HG03354 (cell line): ENCODE measurements around the gene EXOC6.
"Not testable (repeated sequence)": the region's sequence is repeated elsewhere in the genome, so short reads cannot be mapped to it uniquely, and the experiment has no call there.

Source experiments
- ATAC-seq: cut with Tn5 transposase; IDR thresholded peaks from one replicate; pipeline ENCODE4 v1.9.1; 2021; ENCODE audit warnings: mild to moderate bottlenecking; ENCODE audit not compliant: unreplicated experiment, poor library complexity, severe bottlenecking

EXOC6 gene

GRCh38 chr10:92929896-92930295, 81.6 kb downstream of the EXOC6 start:
- no peak for ATAC-seq

- no peak for ATAC-seq
Observed at GRCh38 chr10:92931597-92931996, 83.3 kb downstream of the EXOC6 start.

GRCh38 chr10:92937876-92938275, 89.6 kb downstream of the EXOC6 start:
- no peak for ATAC-seq

GRCh38 chr10:92938841-92939240, 90.5 kb downstream of the EXOC6 start:
- no peak for ATAC-seq

- no peak for ATAC-seq
Observed at GRCh38 chr10:92942226-92942625, 93.9 kb downstream of the EXOC6 start.

- ATAC-seq, result no peak
Observed at GRCh38 chr10:92946491-92946890, 98.2 kb downstream of the EXOC6 start.

- not testable (repeated sequence) for ATAC-seq
Observed at GRCh38 chr10:92952573-92952972, 104.3 kb downstream of the EXOC6 start.

- no peak for ATAC-seq
Observed at GRCh38 chr10:92957223-92958010, 109.1 kb downstream of the EXOC6 start.

- ATAC-seq, result no peak
Observed at GRCh38 chr10:92961638-92962037, 113.3 kb downstream of the EXOC6 start.

- ATAC-seq, result no peak
Observed at GRCh38 chr10:92965314-92965713, 117.0 kb downstream of the EXOC6 start.

- no peak for ATAC-seq
Observed at GRCh38 chr10:92967641-92968040, 119.3 kb downstream of the EXOC6 start.

GRCh38 chr10:92969151-92969550, 120.8 kb downstream of the EXOC6 start:
- ATAC-seq, result no peak

- ATAC-seq, result no peak
Observed at GRCh38 chr10:92970301-92971070, 122.2 kb downstream of the EXOC6 start.

- ATAC-seq, result no peak
Observed at GRCh38 chr10:92972066-92972870, 123.9 kb downstream of the EXOC6 start.

- ATAC-seq, result no peak
Observed at GRCh38 chr10:92972886-92973285, 124.6 kb downstream of the EXOC6 start.

GRCh38 chr10:92976278-92976677, 128.0 kb downstream of the EXOC6 start:
- ATAC-seq, result not testable (repeated sequence)

GRCh38 chr10:92989250-92989649, 140.9 kb downstream of the EXOC6 start:
- ATAC-seq, result no peak

GRCh38 chr10:92990615-92991014, 142.3 kb downstream of the EXOC6 start:
- ATAC-seq, result peak; percentile 56

GRCh38 chr10:92991513-92991912, 143.2 kb downstream of the EXOC6 start:
- ATAC-seq, result no peak

GRCh38 chr10:92993699-92994272, 145.5 kb downstream of the EXOC6 start:
- no peak for ATAC-seq
